HEK293 (cell line): Measurements from ENCODE around the gene TIMM17A.
"Not testable (repeated sequence)": the region's sequence is repeated elsewhere in the genome, so short reads cannot be mapped to it uniquely, and the experiment has no call there.

Source experiments
- CTCF ChIP-seq: fragments of 450-650 bp; formaldehyde crosslinking; IDR thresholded peaks from 2 replicates; pipeline ENCODE4 v1.5.1; 2016; ENCODE audit warnings: missing biosample characterization, missing genetic modification characterization
- OVOL3 ChIP-seq: fragments of 450-650 bp; formaldehyde crosslinking; IDR thresholded peaks from 2 replicates; pipeline ENCODE4 v1.5.1; 2016; ENCODE audit warnings: missing biosample characterization, missing genetic modification characterization
- ZBTB7A ChIP-seq: fragments of 450-650 bp; formaldehyde crosslinking; IDR thresholded peaks from 2 replicates; pipeline ENCODE4 v1.5.1; 2016; ENCODE audit warnings: low read depth, missing biosample characterization, missing genetic modification characterization
- ZNF112 ChIP-seq: fragments of 450-650 bp; formaldehyde crosslinking; IDR thresholded peaks from 2 replicates; pipeline ENCODE4 v1.5.0; 2017; ENCODE audit warnings: missing biosample characterization, missing genetic modification characterization
- ZNF239 ChIP-seq: fragments of 450-650 bp; formaldehyde crosslinking; IDR thresholded peaks from 2 replicates; pipeline ENCODE4 v1.5.1; 2016; ENCODE audit warnings: missing biosample characterization, missing genetic modification characterization
- ZNF274 ChIP-seq, 2 experiments: fragments of 200-500 bp in 1 of 2; fragments of 450-650 bp in 1 of 2; sonication (Bioruptor generic) in 1 of 2; formaldehyde crosslinking in 1 of 2; IDR thresholded peaks; 2 replicates each; pipeline versions ENCODE4 v1.5.1 to v1.6.1; 2014 to 2016; ENCODE audit warnings: borderline replicate concordance in 1 of 2, inconsistent platforms in 1 of 2, low read length in 1 of 2, missing biosample characterization in 1 of 2, missing genetic modification characterization in 1 of 2
- ZNF416 ChIP-seq: fragments of 450-650 bp; formaldehyde crosslinking; IDR thresholded peaks from 2 replicates; pipeline ENCODE4 v1.5.1; 2016; ENCODE audit warnings: missing biosample characterization, missing genetic modification characterization
- ZNF423 ChIP-seq: fragments of 450-650 bp; formaldehyde crosslinking; IDR thresholded peaks from 2 replicates; pipeline ENCODE4 v1.5.1; 2016; ENCODE audit warnings: missing biosample characterization, missing genetic modification characterization
- ZNF76 ChIP-seq: fragments of 450-650 bp; formaldehyde crosslinking; IDR thresholded peaks from 2 replicates; pipeline ENCODE4; 2016; ENCODE audit warnings: low read depth, missing biosample characterization, missing genetic modification characterization, borderline replicate concordance
- TF ChIP-seq, protein P1 (sequence below): fragments of 450-650 bp; formaldehyde crosslinking; IDR thresholded peaks from 2 replicates; pipeline ENCODE4 v1.5.1; 2017; ENCODE audit warnings: missing biosample characterization, missing genetic modification characterization
- TF ChIP-seq, protein P2 (sequence below): fragments of 450-650 bp; formaldehyde crosslinking; IDR thresholded peaks from 2 replicates; pipeline ENCODE4 v1.5.1; 2016; ENCODE audit warnings: missing biosample characterization, missing genetic modification characterization
- TF ChIP-seq, protein P3 (sequence below): sonication (generic); formaldehyde crosslinking; IDR thresholded peaks from 2 replicates; pipeline ENCODE4 v1.8.1; 2022; ENCODE audit warnings: mild to moderate bottlenecking, moderate library complexity, missing genetic modification reagents

- not testable (repeated sequence) for TF ChIP-seq OVOL3 (tag by site-specific recombination); CTCF (tag by site-specific recombination); ZNF274 (IDR thresholded peaks at IDR 0.05; ENCODE audit: low read length); ZNF274 (tag by site-specific recombination; IDR thresholded peaks at IDR 0.05; ENCODE audit: borderline replicate concordance); ZBTB7A; ZNF112 (tag by site-specific recombination); ZNF423; ZNF239; ZNF416 (tag by site-specific recombination); ZNF76 (tag by site-specific recombination)
- TF ChIP-seq, protein P1, sequence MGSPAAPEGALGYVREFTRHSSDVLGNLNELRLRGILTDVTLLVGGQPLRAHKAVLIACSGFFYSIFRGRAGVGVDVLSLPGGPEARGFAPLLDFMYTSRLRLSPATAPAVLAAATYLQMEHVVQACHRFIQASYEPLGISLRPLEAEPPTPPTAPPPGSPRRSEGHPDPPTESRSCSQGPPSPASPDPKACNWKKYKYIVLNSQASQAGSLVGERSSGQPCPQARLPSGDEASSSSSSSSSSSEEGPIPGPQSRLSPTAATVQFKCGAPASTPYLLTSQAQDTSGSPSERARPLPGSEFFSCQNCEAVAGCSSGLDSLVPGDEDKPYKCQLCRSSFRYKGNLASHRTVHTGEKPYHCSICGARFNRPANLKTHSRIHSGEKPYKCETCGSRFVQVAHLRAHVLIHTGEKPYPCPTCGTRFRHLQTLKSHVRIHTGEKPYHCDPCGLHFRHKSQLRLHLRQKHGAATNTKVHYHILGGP (tag by site-specific recombination): not testable (repeated sequence)
- TF ChIP-seq, protein P2, sequence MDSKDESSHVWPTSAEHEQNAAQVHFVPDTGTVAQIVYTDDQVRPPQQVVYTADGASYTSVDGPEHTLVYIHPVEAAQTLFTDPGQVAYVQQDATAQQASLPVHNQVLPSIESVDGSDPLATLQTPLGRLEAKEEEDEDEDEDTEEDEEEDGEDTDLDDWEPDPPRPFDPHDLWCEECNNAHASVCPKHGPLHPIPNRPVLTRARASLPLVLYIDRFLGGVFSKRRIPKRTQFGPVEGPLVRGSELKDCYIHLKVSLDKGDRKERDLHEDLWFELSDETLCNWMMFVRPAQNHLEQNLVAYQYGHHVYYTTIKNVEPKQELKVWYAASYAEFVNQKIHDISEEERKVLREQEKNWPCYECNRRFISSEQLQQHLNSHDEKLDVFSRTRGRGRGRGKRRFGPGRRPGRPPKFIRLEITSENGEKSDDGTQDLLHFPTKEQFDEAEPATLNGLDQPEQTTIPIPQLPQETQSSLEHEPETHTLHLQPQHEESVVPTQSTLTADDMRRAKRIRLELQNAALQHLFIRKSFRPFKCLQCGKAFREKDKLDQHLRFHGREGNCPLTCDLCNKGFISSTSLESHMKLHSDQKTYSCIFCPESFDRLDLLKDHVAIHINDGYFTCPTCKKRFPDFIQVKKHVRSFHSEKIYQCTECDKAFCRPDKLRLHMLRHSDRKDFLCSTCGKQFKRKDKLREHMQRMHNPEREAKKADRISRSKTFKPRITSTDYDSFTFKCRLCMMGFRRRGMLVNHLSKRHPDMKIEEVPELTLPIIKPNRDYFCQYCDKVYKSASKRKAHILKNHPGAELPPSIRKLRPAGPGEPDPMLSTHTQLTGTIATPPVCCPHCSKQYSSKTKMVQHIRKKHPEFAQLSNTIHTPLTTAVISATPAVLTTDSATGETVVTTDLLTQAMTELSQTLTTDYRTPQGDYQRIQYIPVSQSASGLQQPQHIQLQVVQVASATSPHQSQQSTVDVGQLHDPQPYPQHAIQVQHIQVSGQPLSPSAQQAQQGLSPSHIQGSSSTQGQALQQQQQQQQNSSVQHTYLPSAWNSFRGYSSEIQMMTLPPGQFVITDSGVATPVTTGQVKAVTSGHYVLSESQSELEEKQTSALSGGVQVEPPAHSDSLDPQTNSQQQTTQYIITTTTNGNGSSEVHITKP (tag by site-specific recombination): not testable (repeated sequence)
- TF ChIP-seq, protein P3, sequence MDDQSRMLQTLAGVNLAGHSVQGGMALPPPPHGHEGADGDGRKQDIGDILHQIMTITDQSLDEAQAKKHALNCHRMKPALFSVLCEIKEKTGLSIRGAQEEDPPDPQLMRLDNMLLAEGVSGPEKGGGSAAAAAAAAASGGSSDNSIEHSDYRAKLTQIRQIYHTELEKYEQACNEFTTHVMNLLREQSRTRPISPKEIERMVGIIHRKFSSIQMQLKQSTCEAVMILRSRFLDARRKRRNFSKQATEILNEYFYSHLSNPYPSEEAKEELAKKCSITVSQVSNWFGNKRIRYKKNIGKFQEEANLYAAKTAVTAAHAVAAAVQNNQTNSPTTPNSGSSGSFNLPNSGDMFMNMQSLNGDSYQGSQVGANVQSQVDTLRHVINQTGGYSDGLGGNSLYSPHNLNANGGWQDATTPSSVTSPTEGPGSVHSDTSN: not testable (repeated sequence)
Observed at GRCh38 chr1:202019235-202019558, 63.9 kb downstream of the TIMM17A start.
